ENCODE measurements around the gene HEG1. TPM values are rescaled to one million over a fixed set of nuclear protein-coding genes. Genes with fewer than 3 reads are reported as not detected.
A peak's percentile ranks its signal among the peaks of the same experiment; 100 is the strongest.

Gene HEG1
- total and polyA plus RNA-seq, 12 donors: 12.2 to 186 (median 122) TPM

GRCh38 chr3:124927574-124928045, 128.2 kb downstream of the HEG1 start:
- H3K27ac ChIP-seq: no peak overlapping the region
- WGBS, 2 donors: 93 to 95% methylated on average over 2 of the region's 2 CpGs
- TF ChIP-seq CTCF (IDR thresholded peaks at IDR 0.05): no peak

GRCh38 chr3:124926426-124927101, 129.2 kb downstream of the HEG1 start:
- Histone ChIP-seq H3K4me3 (no peak overlapping the region), H3K27ac (no peak overlapping the region), H3K4me1 (peaks cover 0 to 13% (median 0%) of the 10 kb centered on the region in 9 donors), H3K9me3 (no peaks in the 10 kb centered on the region), H3K36me3 (no peaks in the 10 kb centered on the region), H3K27me3 (no peaks in the 10 kb centered on the region)
- WGBS, 2 donors: 80 to 86% methylated on average over 4 of the region's 4 CpGs
- intact Hi-C loops (cut with DNase I): loop anchor here (1.0 to 10.0 kb wide), 8 partner anchors 66 to 658 kb away; no protein-coding TSS in a partner anchor
- ATAC-seq: peak in 2 of 8 donors; percentile 25 to 39
- DNase-seq: no peak
- TF ChIP-seq CTCF (IDR thresholded peaks at IDR 0.05): no peak

More at GRCh38 chr3:124927574-124928045, 128.2 kb downstream of the HEG1 start:
- Histone ChIP-seq H3K4me1 (peaks cover 0 to 13% (median 0%) of the 10 kb centered on the region in 9 donors), H3K36me3 (no peaks in the 10 kb centered on the region), H3K4me3 (no peak overlapping the region), H3K27me3 (no peaks in the 10 kb centered on the region), H3K9me3 (no peaks in the 10 kb centered on the region)
- intact Hi-C loops (cut with DNase I): loop anchor here (1.0 to 10.0 kb wide), 10 partner anchors 65 to 657 kb away; no protein-coding TSS in a partner anchor
- ATAC-seq: no peak
- no peak for DNase-seq

- ATAC-seq: no peak
- Histone ChIP-seq H3K27ac (no peak overlapping the region), H3K9me3 (no peaks in the 10 kb centered on the region), H3K27me3 (no peaks in the 10 kb centered on the region), H3K4me1 (peaks cover 0 to 13% (median 0%) of the 10 kb centered on the region in 9 donors), H3K36me3 (no peaks in the 10 kb centered on the region), H3K4me3 (no peak overlapping the region)
- no peak for TF ChIP-seq CTCF (IDR thresholded peaks at IDR 0.05)
- 95 to 97% methylated on average over 2 of the region's 2 CpGs for WGBS, 2 donors
- DNase-seq: no peak
- intact Hi-C loops (cut with DNase I): loop anchor here in 9 of 10 donors (5.0 to 10.0 kb wide), 6 partner anchors 68 to 660 kb away; no protein-coding TSS in a partner anchor
These were observed 131.1 kb downstream of the HEG1 start for GRCh38 chr3:124924741-124925140.

GRCh38 chr3:124923833-124924232, 132.0 kb downstream of the HEG1 start:
- Histone ChIP-seq H3K9me3 (no peaks in the 10 kb centered on the region), H3K36me3 (no peaks in the 10 kb centered on the region), H3K27ac (no peak overlapping the region), H3K4me3 (no peak overlapping the region), H3K27me3 (no peaks in the 10 kb centered on the region), H3K4me1 (peaks cover 0 to 13% (median 0%) of the 10 kb centered on the region in 9 donors)
- TF ChIP-seq CTCF (IDR thresholded peaks at IDR 0.05): peak in 3 of 9 donors; percentile 6 to 16 (median 7)
- ATAC-seq (no peak), DNase-seq (no peak)
- intact Hi-C loops (cut with DNase I): loop anchor here in 5 of 10 donors (10.0 kb wide), 2 partner anchors 511 to 661 kb away; no protein-coding TSS in a partner anchor
